AG09309 (cell line): ENCODE results near the gene CSTPP1.

Experiments used
- DNase-seq: peaks from one replicate; pipeline ENCODE4 v3.0.0-alpha.2; 2010; ENCODE audit warnings: low read depth
- H3K4me3 ChIP-seq: 2 replicates; pipeline ENCODE4 v1.5.1; 2011; ENCODE audit warnings: mild to moderate bottlenecking, low read depth, low read length, moderate library complexity; ENCODE audit not compliant: control insufficient read depth
- CTCF ChIP-seq: IDR thresholded peaks from 2 replicates; pipeline ENCODE4 v1.5.1; 2011; ENCODE audit warnings: mild to moderate bottlenecking, low read depth, low read length, inconsistent platforms; ENCODE audit not compliant: insufficient read depth, control insufficient read depth; ENCODE audit errors: missing control alignments

Gene CSTPP1

GRCh38 chr11:47121731-47122130, 185.2 kb downstream of the CSTPP1 start:
- no peak overlapping the region for H3K4me3 ChIP-seq
- DNase-seq: no peak
- no peak for TF ChIP-seq CTCF

DNA sequence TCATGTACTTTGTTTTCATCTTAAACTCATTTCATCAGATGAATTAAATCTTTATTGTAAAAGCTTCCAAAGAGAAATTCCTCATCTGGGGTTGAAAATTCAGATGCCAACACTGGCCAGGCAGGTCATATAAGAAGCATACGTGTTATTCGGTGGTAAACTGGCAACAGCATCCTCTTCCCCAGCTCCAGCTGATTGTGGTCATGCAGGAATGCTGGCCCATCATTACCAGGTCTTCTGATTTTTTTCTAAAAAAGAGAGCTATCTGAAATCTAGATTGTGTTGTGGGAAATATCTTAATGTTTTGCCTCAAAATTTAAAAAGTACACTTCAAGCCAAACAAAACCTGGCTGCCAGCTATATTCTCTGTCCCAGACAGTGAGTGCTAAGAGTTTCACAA, 186.5 kb downstream of the CSTPP1 start:
- no peak overlapping the region for H3K4me3 ChIP-seq
- no peak for TF ChIP-seq CTCF
- DNase-seq: no peak

DNA sequence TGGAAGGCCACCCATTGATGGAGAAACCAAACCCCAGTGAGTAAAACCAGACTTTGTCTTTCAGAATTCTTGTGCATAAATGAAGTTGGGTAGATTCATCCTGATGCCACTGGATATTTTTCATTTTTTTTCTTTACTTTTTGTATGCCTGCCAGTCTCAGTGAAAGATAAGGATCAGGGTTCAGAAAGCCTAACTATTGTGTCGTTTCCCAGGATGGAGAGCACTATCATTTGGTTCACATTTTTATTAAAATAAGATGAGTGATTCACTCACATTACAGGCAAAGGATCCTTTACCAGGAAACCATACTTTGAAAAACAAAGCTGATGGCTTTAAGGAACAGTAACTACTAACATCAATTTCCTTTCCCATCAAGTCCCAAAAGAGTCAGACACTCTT, 188.1 kb downstream of the CSTPP1 start:
- H3K4me3 ChIP-seq: no peak overlapping the region
- no peak for DNase-seq
- TF ChIP-seq CTCF: no peak

GRCh38 chr11:47125083-47125482, 188.5 kb downstream of the CSTPP1 start:
- DNase-seq: no peak

DNA sequence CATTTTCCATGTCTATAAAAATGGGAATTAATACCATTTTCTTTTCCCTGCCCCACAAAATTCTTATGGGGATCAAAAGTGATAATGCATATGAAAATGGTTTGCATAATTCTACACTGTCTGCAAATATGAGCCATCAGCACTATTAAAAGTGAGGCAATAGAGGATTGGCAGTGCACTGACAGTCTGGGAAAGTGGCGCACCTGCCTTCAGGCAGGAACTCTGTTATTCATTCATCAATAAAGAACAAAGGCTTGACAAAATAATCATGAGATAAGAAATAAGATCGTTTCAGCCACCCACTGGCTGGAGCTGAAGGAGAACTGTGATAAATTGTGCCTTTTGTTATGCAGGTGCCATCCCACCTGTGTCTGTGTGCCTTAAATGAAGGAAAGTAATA, 190.7 kb downstream of the CSTPP1 start:
- DNase-seq: no peak
- no peak for TF ChIP-seq CTCF
- no peak overlapping the region for H3K4me3 ChIP-seq

More at GRCh38 chr11:47125083-47125482, 188.5 kb downstream of the CSTPP1 start:
- TF ChIP-seq CTCF: no peak
- H3K4me3 ChIP-seq: no peak overlapping the region

- no peak overlapping the region for H3K4me3 ChIP-seq
- no peak for TF ChIP-seq CTCF
- no peak for DNase-seq
Measured at GRCh38 chr11:47130543-47130942, 194.0 kb downstream of the CSTPP1 start.

DNA sequence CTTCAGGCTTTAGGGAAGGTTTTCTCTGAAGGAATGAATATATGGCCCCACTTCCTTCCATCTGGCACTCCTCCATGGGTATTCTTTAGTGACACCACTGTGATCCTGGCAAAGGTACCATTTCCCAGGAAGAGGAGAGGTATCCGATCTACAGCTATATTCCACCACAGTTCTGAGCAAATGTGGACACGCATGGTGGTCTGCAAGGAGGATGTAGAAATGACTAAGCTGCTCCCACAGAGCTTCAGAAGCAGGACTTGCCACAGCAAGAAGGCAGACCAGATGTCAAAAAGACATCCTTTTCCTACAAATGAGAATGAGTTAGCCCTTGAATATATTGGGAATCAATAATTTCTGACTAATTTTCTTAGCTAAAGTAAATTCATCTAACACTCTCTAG, 194.6 kb downstream of the CSTPP1 start:
- no peak for TF ChIP-seq CTCF
- H3K4me3 ChIP-seq: no peak overlapping the region
- no peak for DNase-seq
